Thyroid gland (tissue), 4 donors: ENCODE results near the gene DNAH17.

ENCODE experiments used
- CTCF ChIP-seq, 6 experiments: fragments of 200-600 bp in 3 of 6; fragments of 450-650 bp in 3 of 6; sonication (generic) in 3 of 6; IDR thresholded peaks; one replicate each; pipeline ENCODE4 v1.5.1; 2016 to 2019; ENCODE audit warnings: antibody characterized with exemption in 6 of 6, mild to moderate bottlenecking in 2 of 6, inconsistent platforms in 1 of 6, moderate library complexity in 1 of 6
- POLR2A ChIP-seq, 2 donors: fragments of 450-650 bp; IDR thresholded peaks; one replicate each; pipeline ENCODE4 v1.6.1; 2017; ENCODE audit warnings: antibody characterized with exemption in 2 of 2, mild to moderate bottlenecking in 2 of 2, moderate library complexity in 1 of 2

GRCh38 chr17:78575899-78576298 lies 1.3 kb downstream of the DNAH17 start:
- no peak for TF ChIP-seq CTCF (IDR thresholded peaks at IDR 0.05)
- no peak for TF ChIP-seq POLR2A (IDR thresholded peaks at IDR 0.05)
